Cardiac septum (tissue), 1 donor: ENCODE results near the gene SPAG16. TPM values are rescaled to one million over a fixed set of nuclear protein-coding genes. Genes with fewer than 3 reads are reported as not detected.
"Not testable (repeated sequence)": the region's sequence is repeated elsewhere in the genome, so short reads cannot be mapped to it uniquely, and the experiment has no call there.

Experiments
- DNase-seq: peaks from one replicate; pipeline ENCODE4 v3.0.0-alpha.2; 2020; ENCODE audit warnings: low spot score
- intact Hi-C: fragments of 100-400 bp; cut with DNase I; formaldehyde crosslinking; loops from one replicate; pipeline ENCODE4 v1.14.0; 2022
- total RNA-seq: library from RNA; stranded (reverse); fragmentation: NEBNext Ultra II Directional; extraction: Animal tissue kit (Norgen Biotek cat#: 25700); gene quantifications from one replicate; pipeline ENCODE4 v1.2.1, GENCODE V29; 2021
- donor health status: DM: no; HTN: no; CAD: no.

SPAG16 gene
- total RNA-seq, 1 donor from 2014 or later: 22.8 TPM

- no peak for DNase-seq
- intact Hi-C loops: no loop called here
Measured at GRCh38 chr2:214029190-214029589, 744.9 kb downstream of the SPAG16 start.

- DNase-seq: no peak
- intact Hi-C loops: no loop called here
Measured at GRCh38 chr2:214031566-214031965, 747.3 kb downstream of the SPAG16 start.

GRCh38 chr2:214034417-214034816, 750.2 kb downstream of the SPAG16 start:
- no peak for DNase-seq
- intact Hi-C loops: no loop called here

- DNase-seq: no peak
- intact Hi-C loops: no loop called here
Measured at GRCh38 chr2:214035091-214035852, 751.0 kb downstream of the SPAG16 start.

GRCh38 chr2:214035921-214036320, 751.7 kb downstream of the SPAG16 start:
- intact Hi-C loops: no loop called here
- DNase-seq: no peak

GRCh38 chr2:214038186-214038585, 753.9 kb downstream of the SPAG16 start:
- no peak for DNase-seq
- intact Hi-C loops: no loop called here

GRCh38 chr2:214050731-214051130, 766.5 kb downstream of the SPAG16 start:
- no peak for DNase-seq
- intact Hi-C loops: no loop called here

- intact Hi-C loops: no loop called here
Measured at GRCh38 chr2:214051585-214051984, 767.3 kb downstream of the SPAG16 start.

GRCh38 chr2:214052235-214052634, 768.0 kb downstream of the SPAG16 start:
- no peak for DNase-seq
- intact Hi-C loops: no loop called here

More at GRCh38 chr2:214051585-214051984, 767.3 kb downstream of the SPAG16 start:
- no peak for DNase-seq

- DNase-seq: no peak
- intact Hi-C loops: no loop called here
Measured at GRCh38 chr2:214057986-214058385, 773.7 kb downstream of the SPAG16 start.

GRCh38 chr2:214062279-214062678, 778.0 kb downstream of the SPAG16 start:
- DNase-seq, intact Hi-C loops: not testable (repeated sequence)

- DNase-seq: no peak
Measured at GRCh38 chr2:214064471-214064870, 780.2 kb downstream of the SPAG16 start.

GRCh38 chr2:214066862-214067261, 782.6 kb downstream of the SPAG16 start:
- intact Hi-C loops: no loop called here
- DNase-seq: no peak

More at GRCh38 chr2:214064471-214064870, 780.2 kb downstream of the SPAG16 start:
- intact Hi-C loops: no loop called here

- DNase-seq: no peak
- intact Hi-C loops: no loop called here
Measured at GRCh38 chr2:214069254-214069653, 785.0 kb downstream of the SPAG16 start.

GRCh38 chr2:214075456-214075855, 791.2 kb downstream of the SPAG16 start:
- no peak for DNase-seq
- intact Hi-C loops: no loop called here

- intact Hi-C loops: no loop called here
- DNase-seq: no peak
Measured at GRCh38 chr2:214076527-214076926, 792.3 kb downstream of the SPAG16 start.

- intact Hi-C loops: no loop called here
- no peak for DNase-seq
Measured at GRCh38 chr2:214077727-214078126, 793.5 kb downstream of the SPAG16 start.

GRCh38 chr2:214079032-214079431, 794.8 kb downstream of the SPAG16 start:
- intact Hi-C loops: no loop called here
- no peak for DNase-seq

GRCh38 chr2:214088536-214088935, 804.3 kb downstream of the SPAG16 start:
- intact Hi-C loops: no loop called here
- DNase-seq: no peak

- DNase-seq: no peak
- intact Hi-C loops: no loop called here
Measured at GRCh38 chr2:214096208-214096715, 812.0 kb downstream of the SPAG16 start.

GRCh38 chr2:214098811-214099210, 814.5 kb downstream of the SPAG16 start:
- DNase-seq: no peak
- intact Hi-C loops: no loop called here
